GM12874 (cell line): ENCODE results near the gene FLACC1.
A peak's percentile ranks its signal among the peaks of the same experiment; 100 is the strongest.

Experiments used
- CTCF ChIP-seq: IDR thresholded peaks from 2 replicates; pipeline ENCODE4 v1.5.1; 2011; ENCODE audit warnings: low read depth, mild to moderate bottlenecking, control low read depth, low read length, moderate library complexity; ENCODE audit not compliant: insufficient read depth

FLACC1 gene

GRCh38 chr2:201298462-201299052 is 58.6 kb downstream of the FLACC1 start:
- no peak for TF ChIP-seq CTCF

GRCh38 chr2:201285499-201285898 is 71.6 kb downstream of the FLACC1 start:
- no peak for TF ChIP-seq CTCF

DNA sequence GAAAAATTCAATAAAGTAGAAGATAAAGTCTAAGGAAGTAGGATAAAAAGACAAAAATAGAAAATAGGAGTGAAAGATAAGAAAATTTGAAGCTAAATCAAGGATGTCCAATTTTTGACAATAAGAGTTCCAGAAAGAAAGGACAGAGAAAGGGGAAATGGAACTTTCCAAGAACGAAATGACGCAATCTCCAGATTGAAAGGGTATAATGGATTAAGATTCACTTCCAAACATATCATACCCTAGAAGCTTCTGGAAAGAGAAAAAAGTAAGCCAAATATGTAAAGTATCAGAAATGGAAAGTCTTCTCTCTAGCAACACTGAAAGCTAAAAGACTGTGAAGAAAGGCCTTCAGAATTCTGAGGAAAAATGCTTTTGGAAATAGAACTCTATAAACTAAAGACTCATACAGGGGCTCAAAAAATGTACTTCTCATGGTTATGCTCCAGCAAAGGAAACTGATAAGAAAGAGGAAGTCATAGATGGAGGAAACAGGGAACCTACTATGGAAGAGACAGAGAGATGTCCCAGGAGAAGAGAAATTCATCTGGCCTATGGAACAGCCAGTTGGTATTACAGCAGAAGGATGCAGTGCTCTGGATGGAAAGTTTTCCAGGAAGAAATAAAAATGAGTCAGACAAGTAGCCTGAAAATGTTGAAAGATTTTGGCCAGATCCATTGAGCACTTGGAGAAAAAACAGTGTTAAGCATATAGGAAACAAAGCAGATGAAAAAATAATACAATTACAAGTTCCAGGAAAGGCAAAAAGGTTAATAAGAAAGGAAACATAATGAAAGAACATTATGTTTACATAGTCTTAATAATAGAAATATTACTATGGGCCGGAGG is 76.7 kb downstream of the FLACC1 start:
- no peak for TF ChIP-seq CTCF

- TF ChIP-seq CTCF = no peak
Observed at GRCh38 chr2:201279079-201279478, 78.1 kb downstream of the FLACC1 start.

DNA sequence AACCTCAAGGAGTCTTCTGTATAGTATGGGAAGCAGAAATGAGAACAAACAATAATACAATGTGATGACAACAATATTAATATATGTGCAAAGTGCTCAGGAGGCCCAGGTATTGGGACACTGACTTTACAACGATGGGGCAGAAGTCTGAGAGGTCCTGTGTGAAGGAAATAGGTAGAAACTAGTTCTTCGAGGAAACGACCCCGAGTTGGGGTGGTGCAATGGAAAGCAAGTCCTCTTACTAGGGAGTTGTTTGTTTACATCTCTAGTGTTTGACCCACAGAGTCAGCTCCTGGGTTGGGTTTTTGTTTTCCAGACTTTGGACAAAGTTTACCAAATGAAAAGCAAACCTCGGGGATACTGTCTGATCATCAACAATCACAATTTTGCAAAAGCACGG is 80.6 kb downstream of the FLACC1 start:
- no peak for TF ChIP-seq CTCF

DNA sequence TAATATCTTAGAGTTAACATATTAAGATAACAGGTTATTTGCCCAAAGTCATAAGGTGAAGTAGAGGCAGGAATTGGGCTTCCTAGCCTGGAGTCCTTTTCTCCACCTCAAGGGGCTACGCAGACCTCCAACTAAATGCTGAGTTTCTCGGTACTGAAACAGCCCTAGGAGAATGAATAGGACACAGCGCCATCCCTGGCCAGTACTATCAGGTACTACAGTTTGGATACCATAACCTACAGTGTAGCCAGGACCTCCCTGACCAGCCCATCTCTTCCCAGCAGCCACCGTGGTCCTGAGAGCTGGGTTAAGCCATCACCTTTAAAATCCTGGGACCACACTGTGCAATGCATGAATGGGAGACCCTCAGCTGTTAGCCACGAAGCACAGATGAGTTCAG is 81.2 kb downstream of the FLACC1 start:
- TF ChIP-seq CTCF = 0 out of 2 replicates have a peak, but pooled peaks have one; percentile 10

GRCh38 chr2:201275069-201275468 is 82.1 kb downstream of the FLACC1 start:
- TF ChIP-seq CTCF = no peak
